Lower leg skin (tissue), 3 donors: ENCODE data around the gene TNFRSF13B.

Experiments
- CTCF ChIP-seq, 3 donors: fragments of 450-650 bp; IDR thresholded peaks; one replicate each; pipeline ENCODE4 v1.5.1; 2016; ENCODE audit warnings: antibody characterized with exemption in 3 of 3, mild to moderate bottlenecking in 3 of 3, moderate library complexity in 2 of 3
- POLR2A ChIP-seq, 2 donors: fragments of 450-650 bp; IDR thresholded peaks; one replicate each; pipeline ENCODE4 v1.6.1; 2016 to 2017; ENCODE audit warnings: antibody characterized with exemption in 2 of 2, mild to moderate bottlenecking in 1 of 2, moderate library complexity in 1 of 2

DNA sequence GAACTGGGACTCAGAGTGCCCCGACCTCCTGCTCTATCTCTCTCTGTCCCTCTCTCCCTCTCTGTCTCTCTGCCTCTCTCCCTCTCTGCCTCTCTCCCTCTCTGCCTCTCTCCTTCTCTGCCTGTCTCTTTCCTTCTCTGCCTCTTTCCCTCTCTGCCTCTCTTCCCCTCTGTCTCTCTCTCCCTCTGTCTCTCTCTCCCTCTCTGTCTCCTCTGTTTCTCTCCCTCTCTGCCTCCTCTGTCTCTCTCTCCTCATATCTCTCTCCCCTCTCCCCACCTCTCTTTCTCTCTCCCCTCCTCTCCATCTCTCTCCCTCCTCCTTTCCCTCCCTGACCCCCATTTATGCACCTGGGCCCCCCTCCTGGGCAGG lies 32.7 kb downstream of the TNFRSF13B start:
- TF ChIP-seq CTCF (IDR thresholded peaks at IDR 0.05) (no peak), POLR2A (IDR thresholded peaks at IDR 0.05) (no peak)
